Ishikawa (cell line): Measurements from ENCODE around the gene PRRC2B.

Source experiments
- CEBPB ChIP-seq: IDR thresholded peaks from 2 replicates; pipeline ENCODE4 v1.6.1; 2012
- CREB1 ChIP-seq: IDR thresholded peaks from 2 replicates; pipeline ENCODE4 v1.6.1; 2012; ENCODE audit warnings: low read depth
- EGR1 ChIP-seq: IDR thresholded peaks from 2 replicates; pipeline ENCODE4 v1.6.1; 2012
- EP300 ChIP-seq: IDR thresholded peaks from 2 replicates; pipeline ENCODE4 v1.6.1; 2012; ENCODE audit warnings: borderline replicate concordance
- FOXM1 ChIP-seq: IDR thresholded peaks from 2 replicates; pipeline ENCODE4 v1.6.1; 2012; ENCODE audit warnings: low read depth, borderline replicate concordance
- NFIC ChIP-seq: IDR thresholded peaks from 2 replicates; pipeline ENCODE4 v1.6.1; 2012
- RAD21 ChIP-seq: IDR thresholded peaks from 2 replicates; pipeline ENCODE4 v1.6.1; 2012; ENCODE audit warnings: low read depth
- TAF1 ChIP-seq: IDR thresholded peaks from 2 replicates; pipeline ENCODE4 v1.6.1; 2012; ENCODE audit warnings: low read depth, mild to moderate bottlenecking
- TCF12 ChIP-seq: IDR thresholded peaks from 2 replicates; pipeline ENCODE4 v1.6.1; 2012; ENCODE audit warnings: low read depth
- TEAD4 ChIP-seq: IDR thresholded peaks from 2 replicates; pipeline ENCODE4 v1.6.1; 2012
- YY1 ChIP-seq: IDR thresholded peaks from 2 replicates; pipeline ENCODE4 v1.6.1; 2012; ENCODE audit warnings: low read depth
- TF ChIP-seq, protein P1 (sequence below): IDR thresholded peaks from 2 replicates; pipeline ENCODE4 v1.6.1; 2012; ENCODE audit warnings: low read depth, mild to moderate bottlenecking
- TF ChIP-seq, protein P2 (sequence below): IDR thresholded peaks from 2 replicates; pipeline ENCODE4 v1.6.1; 2012

DNA sequence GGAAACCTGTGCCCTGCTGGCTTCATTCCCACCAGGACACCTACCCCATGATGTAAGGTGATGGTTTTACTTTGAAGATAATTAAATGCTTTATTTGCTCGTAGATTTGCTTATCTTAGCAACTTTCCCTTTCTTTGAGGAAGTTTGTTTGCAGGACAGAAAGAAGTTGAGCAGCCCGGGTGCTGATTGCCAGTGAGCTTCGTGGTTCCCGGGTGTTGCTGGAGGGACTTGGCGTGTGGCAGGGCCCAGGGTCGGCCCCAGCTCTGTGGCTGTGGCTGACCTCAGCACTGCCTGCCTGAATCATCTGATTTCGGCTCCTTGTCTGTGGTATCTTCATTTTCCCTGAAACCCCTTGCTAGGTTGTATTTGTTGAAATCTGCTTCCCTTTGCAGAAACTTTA lies 117.5 kb downstream of the PRRC2B start:
- TF ChIP-seq EP300, result no peak
- no peak for TF ChIP-seq TAF1
- TF ChIP-seq RAD21, result no peak
- TF ChIP-seq EGR1, result no peak
- TF ChIP-seq, protein P1, sequence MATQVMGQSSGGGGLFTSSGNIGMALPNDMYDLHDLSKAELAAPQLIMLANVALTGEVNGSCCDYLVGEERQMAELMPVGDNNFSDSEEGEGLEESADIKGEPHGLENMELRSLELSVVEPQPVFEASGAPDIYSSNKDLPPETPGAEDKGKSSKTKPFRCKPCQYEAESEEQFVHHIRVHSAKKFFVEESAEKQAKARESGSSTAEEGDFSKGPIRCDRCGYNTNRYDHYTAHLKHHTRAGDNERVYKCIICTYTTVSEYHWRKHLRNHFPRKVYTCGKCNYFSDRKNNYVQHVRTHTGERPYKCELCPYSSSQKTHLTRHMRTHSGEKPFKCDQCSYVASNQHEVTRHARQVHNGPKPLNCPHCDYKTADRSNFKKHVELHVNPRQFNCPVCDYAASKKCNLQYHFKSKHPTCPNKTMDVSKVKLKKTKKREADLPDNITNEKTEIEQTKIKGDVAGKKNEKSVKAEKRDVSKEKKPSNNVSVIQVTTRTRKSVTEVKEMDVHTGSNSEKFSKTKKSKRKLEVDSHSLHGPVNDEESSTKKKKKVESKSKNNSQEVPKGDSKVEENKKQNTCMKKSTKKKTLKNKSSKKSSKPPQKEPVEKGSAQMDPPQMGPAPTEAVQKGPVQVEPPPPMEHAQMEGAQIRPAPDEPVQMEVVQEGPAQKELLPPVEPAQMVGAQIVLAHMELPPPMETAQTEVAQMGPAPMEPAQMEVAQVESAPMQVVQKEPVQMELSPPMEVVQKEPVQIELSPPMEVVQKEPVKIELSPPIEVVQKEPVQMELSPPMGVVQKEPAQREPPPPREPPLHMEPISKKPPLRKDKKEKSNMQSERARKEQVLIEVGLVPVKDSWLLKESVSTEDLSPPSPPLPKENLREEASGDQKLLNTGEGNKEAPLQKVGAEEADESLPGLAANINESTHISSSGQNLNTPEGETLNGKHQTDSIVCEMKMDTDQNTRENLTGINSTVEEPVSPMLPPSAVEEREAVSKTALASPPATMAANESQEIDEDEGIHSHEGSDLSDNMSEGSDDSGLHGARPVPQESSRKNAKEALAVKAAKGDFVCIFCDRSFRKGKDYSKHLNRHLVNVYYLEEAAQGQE, result no peak
- no peak for TF ChIP-seq TCF12
- TF ChIP-seq, protein P2, sequence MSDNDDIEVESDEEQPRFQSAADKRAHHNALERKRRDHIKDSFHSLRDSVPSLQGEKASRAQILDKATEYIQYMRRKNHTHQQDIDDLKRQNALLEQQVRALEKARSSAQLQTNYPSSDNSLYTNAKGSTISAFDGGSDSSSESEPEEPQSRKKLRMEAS, result no peak
- no peak for TF ChIP-seq CEBPB
- TF ChIP-seq NFIC, result no peak
- no peak for TF ChIP-seq CREB1
- no peak for TF ChIP-seq TEAD4
- no peak for TF ChIP-seq YY1
- TF ChIP-seq FOXM1, result no peak
